Adrenal gland (tissue), 12 donors: ENCODE data around the gene PDE3A. TPM values are rescaled to one million over a fixed set of nuclear protein-coding genes. Genes with fewer than 3 reads are reported as not detected.

Experiments
- DNase-seq, 7 donors: peaks; one replicate each; pipeline ENCODE4 v3.0.0-alpha.2; 2019 to 2020
- H3K27ac ChIP-seq, 5 donors: fragments of 200-600 bp; sonication (generic) in 4 of 5; 1 replicate in 3 of 5; 2 replicates in 2 of 5; pipeline versions ENCODE4 v1.5.1 to v1.8.0; 2016 to 2020; ENCODE audit warnings: mild to moderate bottlenecking in 1 of 5
- H3K27me3 ChIP-seq: fragments of 200-600 bp; 2 replicates; pipeline ENCODE4 v1.8.0; 2021
- H3K36me3 ChIP-seq, 2 donors: fragments of 200-600 bp; replicated peaks in 1 of 2; 1 replicate in 1 of 2; 2 replicates in 1 of 2; pipeline versions ENCODE4 v1.5.1 to v1.8.0; 2018 to 2022
- H3K4me1 ChIP-seq, 2 donors: fragments of 200-600 bp; replicated peaks in 1 of 2; 1 replicate in 1 of 2; 2 replicates in 1 of 2; pipeline versions ENCODE4 v1.5.1 to v1.8.0; 2018 to 2021
- H3K4me3 ChIP-seq, 4 donors: fragments of 200-600 bp; sonication (generic) in 3 of 4; one replicate each; pipeline ENCODE4 v1.5.1; 2016 to 2018
- H3K9me3 ChIP-seq, 3 donors: fragments of 200-600 bp; sonication (generic) in 1 of 3; replicated peaks in 1 of 3; 1 replicate in 2 of 3; 2 replicates in 1 of 3; pipeline versions ENCODE4 v1.5.1 to v1.8.0; 2016 to 2021
- CTCF ChIP-seq, 6 experiments: fragments of 450-650 bp in 4 of 6; fragments of 200-600 bp in 2 of 6; sonication (generic) in 1 of 6; IDR thresholded peaks; 1 replicate in 5 of 6; 2 replicates in 1 of 6; pipeline versions ENCODE4 v1.5.1 to v1.8.0; 2016 to 2021; ENCODE audit warnings: antibody characterized with exemption in 6 of 6, mild to moderate bottlenecking in 2 of 6, moderate library complexity in 1 of 6
- POLR2A ChIP-seq, 2 donors: fragments of 450-650 bp; IDR thresholded peaks; one replicate each; pipeline ENCODE4 v1.6.1; 2017; ENCODE audit warnings: antibody characterized with exemption in 2 of 2, mild to moderate bottlenecking in 2 of 2, moderate library complexity in 1 of 2
- whole genome bisulfite sequencing, 4 donors: extraction: QIAGEN DNeasy Blood & Tissue Kit in 2 of 4; methylation state at CpG; one replicate each; pipeline versions ENCODE4 v1.1.5 to v1.1.7; 2013 to 2017; 5-methylcytosine and 5-hydroxymethylcytosine counted together
- intact Hi-C, 2 donors: fragments of 100-400 bp; cut with DNase I; formaldehyde crosslinking; loops; one replicate each; pipeline versions ENCODE4 v1.14.1 to v1.15.0; 2022 to 2023
- polyA plus RNA-seq, 3 donors: library from polyadenylated mRNA; stranded (reverse); fragments of 200-250 nt in 2 of 3; fragments of 350-450 nt in 1 of 3; fragmentation: Illumina TruSeq in 1 of 3; extraction: RNeasy Lipid Tissue Mini Kit (QIAGEN cat#74804) in 1 of 3; gene quantifications; one replicate each; pipeline ENCODE4 v1.2.3, GENCODE V29; 2013 to 2014
- total RNA-seq, 9 donors: library from RNA; depleted of rRNA in 4 of 9; stranded (reverse); fragments of >200 nt in 4 of 9; fragments of 120-200 nt in 1 of 9; fragmentation: NEBNext Ultra II Directional in 1 of 9; extraction: Animal tissue kit (Norgen Biotek cat#: 25700) in 1 of 9; gene quantifications; one replicate each; pipeline versions ENCODE4 v1.1.0 to v1.2.4, GENCODE V29; 2013 to 2023
- donor health status: healthy with polysubstance abuse.
- donor health status: Bipolar disorder and iron deficiency.
- donor health status: DM: yes; HTN: yes; CAD: no.
- donor health status: DM: no; HTN: no; CAD: no.
- donor health status: DM: no; HTN: no; CAD: no.
- donor health status: DM: yes; HTN: yes; CAD: no.

PDE3A gene
- total and polyA plus RNA-seq, 12 donors, result 0.61 to 4.6 (median 1.4) TPM

GRCh38 chr12:20455001-20455706 is 86.8 kb downstream of the PDE3A start:
- intact Hi-C loops, result no loop called here

DNA sequence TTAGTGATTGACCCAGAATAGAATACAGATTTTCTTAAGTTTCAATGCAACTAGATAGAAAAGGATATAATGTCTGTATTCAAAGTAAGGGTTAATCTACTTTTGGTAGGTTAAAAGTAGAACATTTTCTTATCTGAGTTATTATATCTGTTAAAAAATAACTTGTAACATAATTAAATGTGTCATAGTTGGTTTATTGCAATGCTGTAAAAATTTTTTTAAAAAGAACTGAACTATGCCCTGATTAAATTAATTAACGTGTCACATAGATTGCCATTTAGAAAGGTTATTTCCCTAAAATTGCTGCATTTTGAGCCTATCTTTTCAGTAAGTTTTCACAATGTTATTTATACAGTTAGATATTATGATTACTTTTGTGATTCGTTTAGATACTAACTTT is 89.2 kb downstream of the PDE3A start:
- Histone ChIP-seq H3K36me3 (no peaks in the 10 kb centered on the region), H3K9me3 (no peaks in the 10 kb centered on the region), H3K4me3 (no peak overlapping the region), H3K27ac (no peak overlapping the region), H3K27me3 (no peaks in the 10 kb centered on the region), H3K4me1 (no peaks in the 10 kb centered on the region)
- intact Hi-C loops, result no loop called here
- no peak for DNase-seq
- 74 to 87% (median 78%) methylated on average over 2 of the region's 2 CpGs for WGBS, 4 donors
- TF ChIP-seq CTCF (IDR thresholded peaks at IDR 0.05) (no peak), POLR2A (IDR thresholded peaks at IDR 0.05) (no peak)

More at GRCh38 chr12:20455001-20455706, 86.8 kb downstream of the PDE3A start:
- no peaks in the 10 kb centered on the region for H3K4me1 ChIP-seq
- no peak for DNase-seq
- H3K27me3 ChIP-seq, result no peaks in the 10 kb centered on the region
- no peak for TF ChIP-seq POLR2A (IDR thresholded peaks at IDR 0.05)
- TF ChIP-seq CTCF (IDR thresholded peaks at IDR 0.05), result no peak
- H3K4me3 ChIP-seq, result no peak overlapping the region
- H3K27ac ChIP-seq, result no peak overlapping the region
- WGBS, 4 donors, result 40 to 60% (median 41%) methylated on average over 4 of the region's 4 CpGs
- no peaks in the 10 kb centered on the region for H3K9me3 ChIP-seq
- no peaks in the 10 kb centered on the region for H3K36me3 ChIP-seq

- no peaks in the 10 kb centered on the region for H3K9me3 ChIP-seq
- TF ChIP-seq CTCF (IDR thresholded peaks at IDR 0.05) (no peak), POLR2A (IDR thresholded peaks at IDR 0.05) (no peak)
- no peaks in the 10 kb centered on the region for H3K4me1 ChIP-seq
- H3K27me3 ChIP-seq, result no peaks in the 10 kb centered on the region
- intact Hi-C loops, result no loop called here
- DNase-seq, result no peak
- no peak overlapping the region for H3K4me3 ChIP-seq
- 65 to 94% (median 87%) methylated on average over 1 of the region's 1 CpG for WGBS, 4 donors
- no peak overlapping the region for H3K27ac ChIP-seq
- H3K36me3 ChIP-seq, result no peaks in the 10 kb centered on the region
Measured at GRCh38 chr12:20458011-20458410, 89.7 kb downstream of the PDE3A start.

GRCh38 chr12:20459920-20460319 is 91.6 kb downstream of the PDE3A start:
- Histone ChIP-seq H3K36me3 (no peaks in the 10 kb centered on the region), H3K27ac (no peak overlapping the region), H3K4me1 (no peaks in the 10 kb centered on the region), H3K27me3 (no peaks in the 10 kb centered on the region), H3K9me3 (no peaks in the 10 kb centered on the region), H3K4me3 (no peak overlapping the region)
- 57 to 92% (median 87%) methylated on average over 1 of the region's 1 CpG for WGBS, 4 donors
- no peak for TF ChIP-seq CTCF (IDR thresholded peaks at IDR 0.05)
- TF ChIP-seq POLR2A (IDR thresholded peaks at IDR 0.05), result no peak
- intact Hi-C loops, result no loop called here
- no peak for DNase-seq
